H1 (cell line): ENCODE measurements around the gene ANXA5. TPM values are rescaled to one million over a fixed set of nuclear protein-coding genes. Genes with fewer than 3 reads are reported as not detected.

Source experiments
- BCL11A ChIP-seq, 2 experiments: IDR thresholded peaks; one replicate each; pipeline ENCODE4 v1.6.1; 2011; ENCODE audit warnings: low read depth in 2 of 2, low read length in 2 of 2, mild to moderate bottlenecking in 2 of 2
- CHD1 ChIP-seq: IDR thresholded peaks from 2 replicates; pipeline ENCODE4 v1.6.1; 2012; ENCODE audit warnings: low read depth, low read length, improper control_type of control experiment
- CHD2 ChIP-seq: IDR thresholded peaks from 2 replicates; pipeline ENCODE4 v1.6.1; 2012; ENCODE audit warnings: low read length, improper control_type of control experiment
- EP300 ChIP-seq, 2 experiments: IDR thresholded peaks; 1 replicate in 1 of 2; 2 replicates in 1 of 2; pipeline ENCODE4 v1.6.1; 2011 to 2012; ENCODE audit warnings: low read depth in 2 of 2, low read length in 2 of 2, mild to moderate bottlenecking in 2 of 2, borderline replicate concordance in 1 of 2, inconsistent platforms in 1 of 2, moderate library complexity in 1 of 2
- polyA plus RNA-seq, 7 experiments: library from polyadenylated mRNA; depleted of rRNA in 3 of 7; stranded (reverse) in 5 of 7; unstranded in 2 of 7; fragments of >200 nt in 5 of 7; fragments of 200-250 nt in 2 of 7; gene quantifications; 1 replicate in 5 of 7; 2 replicates in 1 of 7; 4 replicates in 1 of 7; pipeline versions ENCODE4 v1.2.1 to v1.2.3, GENCODE V29; 2011 to 2013; ENCODE audit warnings: missing spikeins in 2 of 7, mixed read lengths in 2 of 7
- total RNA-seq: library from RNA; stranded (reverse); fragmentation: NEBNext Ultra II Directional; extraction: Animal tissue kit (Norgen Biotek cat#: 25700); gene quantifications from 2 replicates; pipeline ENCODE4 v1.2.1, GENCODE V29; 2021
- TF ChIP-seq, protein P1 (sequence below): IDR thresholded peaks from 2 replicates; pipeline ENCODE4 v1.6.1; 2012; ENCODE audit warnings: low read length, inconsistent platforms

Gene ANXA5
- total and polyA plus RNA-seq, 2 of the 8 experiments (the other 6 are each of a cell fraction or from before 2014, with no cell fraction given) = 213 to 221 TPM

DNA sequence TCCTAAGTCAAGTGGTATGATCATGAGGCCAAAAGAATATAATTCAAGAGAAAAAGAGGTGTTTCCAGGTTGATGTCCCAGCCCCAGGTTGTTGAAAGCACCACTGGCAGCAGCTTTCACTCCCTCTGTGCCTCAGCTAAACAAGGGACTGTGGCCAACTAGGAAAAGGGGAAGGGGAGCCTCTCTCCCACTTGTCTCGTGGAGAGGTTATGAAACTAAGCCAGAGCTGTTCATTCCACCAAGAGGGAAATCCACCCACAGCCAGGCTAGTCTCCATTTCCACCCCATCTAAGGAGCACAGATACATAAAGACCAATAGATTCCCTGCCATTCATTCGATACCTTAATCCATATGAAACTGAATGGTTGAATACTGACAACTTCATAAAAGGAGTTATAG, 8.1 kb downstream of the ANXA5 start (continued):
- TF ChIP-seq EP300 (IDR thresholded peaks at IDR 0.05; ENCODE audit: borderline replicate concordance in 1 of 2, low read depth in 2 of 2, low read length in 2 of 2) (no peak), CHD1 (no peak), CHD2 (no peak), BCL11A (IDR thresholded peaks at IDR 0.05; ENCODE audit: low read depth in 2 of 2, low read length in 2 of 2) (no peak)
- TF ChIP-seq, protein P1, sequence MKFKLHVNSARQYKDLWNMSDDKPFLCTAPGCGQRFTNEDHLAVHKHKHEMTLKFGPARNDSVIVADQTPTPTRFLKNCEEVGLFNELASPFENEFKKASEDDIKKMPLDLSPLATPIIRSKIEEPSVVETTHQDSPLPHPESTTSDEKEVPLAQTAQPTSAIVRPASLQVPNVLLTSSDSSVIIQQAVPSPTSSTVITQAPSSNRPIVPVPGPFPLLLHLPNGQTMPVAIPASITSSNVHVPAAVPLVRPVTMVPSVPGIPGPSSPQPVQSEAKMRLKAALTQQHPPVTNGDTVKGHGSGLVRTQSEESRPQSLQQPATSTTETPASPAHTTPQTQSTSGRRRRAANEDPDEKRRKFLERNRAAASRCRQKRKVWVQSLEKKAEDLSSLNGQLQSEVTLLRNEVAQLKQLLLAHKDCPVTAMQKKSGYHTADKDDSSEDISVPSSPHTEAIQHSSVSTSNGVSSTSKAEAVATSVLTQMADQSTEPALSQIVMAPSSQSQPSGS = no peak
